HG03432 (cell line): Measurements from ENCODE around the gene TOMM5.

ENCODE experiments used
- ATAC-seq: cut with Tn5 transposase; IDR thresholded peaks from one replicate; pipeline ENCODE4 v1.9.1; 2021; ENCODE audit warnings: mild to moderate bottlenecking, moderate library complexity; ENCODE audit not compliant: unreplicated experiment

The TOMM5 gene

DNA sequence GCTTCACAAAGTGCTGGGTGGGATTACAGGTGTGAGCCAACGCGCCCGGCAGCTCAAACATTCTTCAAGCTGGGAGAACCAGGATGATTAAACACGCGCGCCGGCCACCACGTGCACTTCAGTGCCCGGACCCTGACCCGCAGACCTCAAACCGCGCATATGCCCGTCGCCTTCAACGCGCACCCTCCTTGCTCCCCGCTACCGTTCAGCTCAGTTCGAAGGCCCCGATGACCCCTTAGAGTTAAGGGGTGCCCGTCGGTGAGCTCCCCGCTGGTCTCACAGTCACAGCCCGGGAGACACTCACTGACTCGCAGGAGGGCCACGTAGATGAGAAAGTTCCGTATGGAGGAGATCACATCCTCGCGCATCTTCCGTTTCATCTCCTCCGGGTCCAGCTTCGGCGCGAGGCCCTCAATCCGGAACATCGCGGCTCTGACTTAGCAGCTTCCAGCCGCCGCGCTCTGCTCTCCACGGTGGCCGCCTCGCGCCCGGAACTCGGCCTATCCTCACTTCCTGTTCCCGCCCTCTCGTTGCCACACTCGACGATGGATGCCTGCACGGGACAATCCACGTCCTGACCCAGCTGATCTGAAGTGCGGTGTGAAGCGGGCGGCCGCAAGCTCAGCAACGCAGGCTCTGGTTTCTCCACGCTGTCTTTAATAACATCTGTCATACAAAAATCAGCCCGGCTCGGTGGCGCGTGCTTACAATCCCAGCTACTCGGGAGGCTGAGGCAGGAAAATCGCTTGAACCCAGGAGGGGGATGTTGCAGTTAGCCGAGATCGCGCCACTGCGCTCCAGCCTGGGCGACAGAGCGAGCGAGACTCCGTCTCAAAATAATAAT, at the start of gene TOMM5:
Gene TOMM5, minus strand, starts transcription at position 490 of the 844 bp plus-strand sequence. Its CDS starts 65 bp downstream, at position 425.
- peak; percentile 91 for ATAC-seq

DNA sequence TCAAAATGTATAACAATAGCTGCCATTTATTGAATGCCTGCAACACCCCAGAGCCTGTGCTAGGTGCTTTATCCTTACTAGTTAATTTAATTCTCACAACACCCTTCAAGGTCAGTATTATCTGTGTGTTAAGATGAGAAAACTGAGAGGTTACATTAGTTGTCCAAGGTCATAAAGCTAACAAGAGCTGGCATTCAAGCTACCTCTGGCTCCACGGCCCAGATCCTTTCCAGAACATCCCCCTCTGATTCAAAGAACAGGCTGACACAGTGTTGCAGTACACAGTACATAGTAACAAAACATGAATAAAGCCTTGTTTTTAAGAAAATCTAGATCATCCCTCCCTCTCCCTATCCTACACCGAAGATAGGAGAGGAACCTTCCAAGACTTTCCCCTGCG, 48.9 kb upstream of the TOMM5 start:
- ATAC-seq: no peak

DNA sequence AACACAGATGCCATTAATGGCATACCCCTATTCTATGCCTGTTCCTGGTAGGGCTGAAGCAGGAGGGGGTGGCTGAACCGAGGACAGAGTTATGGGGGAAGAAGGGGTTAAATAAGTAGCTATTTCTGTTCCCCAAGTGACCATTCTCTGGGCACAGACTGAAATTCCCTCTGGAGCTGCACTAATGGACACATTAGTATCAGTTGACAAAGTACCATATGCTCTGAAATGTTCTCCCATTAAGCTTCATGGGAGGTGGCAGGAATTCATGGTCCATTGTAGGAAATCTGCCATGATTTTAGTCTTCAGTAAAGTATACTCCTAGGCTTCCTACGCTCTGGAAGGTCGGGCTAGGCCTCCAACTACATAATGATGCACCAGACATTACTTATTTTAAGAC, 47.8 kb upstream of the TOMM5 start:
- ATAC-seq: no peak

DNA sequence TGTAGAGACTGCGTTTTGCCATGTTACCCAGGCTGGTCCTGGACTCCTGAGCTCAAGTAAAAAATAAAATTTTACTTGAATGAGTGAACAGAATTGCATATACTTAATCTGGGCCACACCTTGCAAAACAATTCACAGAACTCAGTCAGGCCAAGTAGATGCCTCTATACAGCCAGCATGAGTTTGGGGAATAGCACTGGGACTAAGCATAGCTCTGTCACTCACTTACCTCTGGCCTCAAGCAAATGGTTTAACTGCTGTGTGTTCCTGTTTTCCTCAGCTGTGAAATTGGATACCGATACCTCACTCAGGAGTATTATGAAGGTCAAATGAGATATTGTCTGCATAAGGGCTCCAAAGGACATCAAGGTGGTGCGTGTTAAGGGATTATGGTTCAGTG, 47.4 kb upstream of the TOMM5 start:
- no peak for ATAC-seq

DNA sequence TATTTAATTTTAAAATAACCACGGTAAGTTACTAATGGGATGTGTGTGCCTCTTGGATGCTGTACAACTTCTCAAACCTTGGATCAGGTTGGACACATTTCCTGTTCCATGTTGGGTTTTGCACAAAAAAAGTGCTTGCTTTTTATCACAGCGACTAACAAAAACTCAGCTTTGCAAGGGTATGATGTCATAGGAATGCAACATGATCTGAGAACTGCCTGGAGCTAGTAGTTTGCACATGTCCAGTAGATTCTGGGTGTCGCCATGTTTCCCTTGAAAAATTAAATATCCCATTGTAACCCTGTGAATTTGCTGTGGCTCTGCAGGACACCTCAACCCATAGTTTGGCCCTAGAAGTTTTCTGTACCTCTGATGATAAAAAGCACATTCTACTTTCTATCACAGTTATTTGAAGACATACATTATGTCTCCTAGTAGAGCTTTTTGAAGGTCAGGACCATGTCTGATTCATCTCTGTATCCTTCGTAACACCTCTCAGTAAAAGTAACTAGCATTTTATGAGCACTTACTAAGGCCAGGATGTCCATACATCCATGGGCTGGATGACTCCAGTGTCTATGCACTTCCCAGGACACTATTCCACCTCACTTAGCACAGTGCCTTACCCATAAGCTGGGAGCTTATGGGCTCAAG, 46.8 kb upstream of the TOMM5 start:
- ATAC-seq: no peak

DNA sequence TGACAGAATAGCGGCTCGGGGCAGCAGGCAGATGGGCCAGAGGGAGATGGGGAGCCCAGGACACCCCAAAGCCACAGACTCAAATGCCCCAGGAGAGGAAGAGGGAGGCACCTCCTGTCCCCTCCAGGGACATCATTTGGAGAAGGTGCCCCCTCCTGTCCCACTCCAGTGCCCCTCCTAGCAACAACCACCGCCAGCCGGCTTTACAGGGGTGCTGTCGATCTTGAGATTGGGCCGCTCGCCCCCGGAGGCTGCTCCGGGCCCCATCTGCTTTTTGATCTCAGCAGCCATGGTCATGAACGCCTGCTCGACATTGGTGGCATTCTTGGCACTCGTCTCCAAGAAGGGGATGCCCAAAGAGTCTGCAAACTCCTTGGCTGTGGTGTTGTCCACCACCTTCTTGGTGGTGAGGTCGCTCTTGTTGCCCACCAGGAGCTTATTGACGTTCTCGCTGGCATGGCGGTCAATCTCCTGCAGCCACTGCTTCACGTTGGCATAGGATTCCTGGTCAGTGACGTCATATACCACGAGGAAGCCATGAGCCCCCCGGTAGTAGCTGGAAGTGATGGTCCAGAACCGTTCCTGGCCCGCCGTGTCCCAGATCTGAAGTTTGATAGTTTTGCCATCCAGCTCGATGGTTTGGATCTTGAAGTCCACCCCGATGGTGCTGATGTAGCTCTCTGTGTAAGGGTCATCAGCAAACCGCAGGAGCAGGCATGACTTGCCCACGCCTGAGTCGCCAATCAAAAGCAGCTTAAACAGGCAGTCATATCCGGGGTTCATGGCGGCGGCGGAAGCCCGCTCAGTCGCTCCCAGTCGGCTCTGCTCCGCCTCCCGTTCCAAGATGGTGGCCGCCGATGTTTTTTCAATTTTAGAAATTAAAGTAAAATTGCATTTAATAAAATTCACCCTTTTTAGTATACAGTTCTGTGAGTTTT, 44.4 kb upstream of the TOMM5 start:
- no peak for ATAC-seq

DNA sequence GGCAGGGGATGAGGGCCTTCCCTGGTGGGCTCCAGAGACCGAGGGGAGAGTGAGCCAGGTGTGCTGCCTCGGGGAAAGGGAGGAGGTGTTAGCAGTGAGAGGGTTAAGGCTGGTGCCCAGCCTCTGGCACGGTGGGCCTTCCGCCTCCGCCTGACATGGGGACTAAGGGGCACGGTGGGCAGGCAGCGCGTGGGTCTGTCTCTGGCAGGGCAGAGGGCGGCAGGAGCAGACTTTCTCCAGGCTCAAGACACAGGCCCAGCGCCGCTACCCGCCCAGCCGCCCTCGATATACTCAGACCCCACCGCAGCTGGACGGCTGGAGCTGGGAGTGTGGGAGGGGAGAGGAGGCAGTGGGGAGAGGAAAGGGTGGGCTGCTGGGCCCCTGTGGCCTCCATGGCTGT, 43.4 kb upstream of the TOMM5 start:
- ATAC-seq: no peak

DNA sequence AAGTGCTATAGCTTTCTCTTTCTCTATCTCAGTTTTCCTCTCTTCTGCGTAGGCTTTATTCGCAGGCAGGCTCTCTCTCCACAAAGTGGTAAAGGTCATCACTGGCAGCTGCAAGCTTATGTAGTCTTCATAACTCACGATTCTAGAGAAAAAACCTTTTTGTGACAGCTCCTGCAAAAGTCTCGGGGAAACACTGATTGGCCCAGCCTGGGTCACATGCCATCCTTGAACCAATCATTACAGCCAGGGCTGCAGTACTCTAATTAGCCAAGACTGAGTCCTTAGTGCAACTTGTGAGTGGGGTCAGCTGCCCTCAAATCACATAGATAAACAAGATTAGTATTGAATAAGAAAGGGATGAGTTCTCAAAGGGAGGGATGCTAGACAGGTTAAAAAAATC, 40.1 kb upstream of the TOMM5 start:
- no peak for ATAC-seq

DNA sequence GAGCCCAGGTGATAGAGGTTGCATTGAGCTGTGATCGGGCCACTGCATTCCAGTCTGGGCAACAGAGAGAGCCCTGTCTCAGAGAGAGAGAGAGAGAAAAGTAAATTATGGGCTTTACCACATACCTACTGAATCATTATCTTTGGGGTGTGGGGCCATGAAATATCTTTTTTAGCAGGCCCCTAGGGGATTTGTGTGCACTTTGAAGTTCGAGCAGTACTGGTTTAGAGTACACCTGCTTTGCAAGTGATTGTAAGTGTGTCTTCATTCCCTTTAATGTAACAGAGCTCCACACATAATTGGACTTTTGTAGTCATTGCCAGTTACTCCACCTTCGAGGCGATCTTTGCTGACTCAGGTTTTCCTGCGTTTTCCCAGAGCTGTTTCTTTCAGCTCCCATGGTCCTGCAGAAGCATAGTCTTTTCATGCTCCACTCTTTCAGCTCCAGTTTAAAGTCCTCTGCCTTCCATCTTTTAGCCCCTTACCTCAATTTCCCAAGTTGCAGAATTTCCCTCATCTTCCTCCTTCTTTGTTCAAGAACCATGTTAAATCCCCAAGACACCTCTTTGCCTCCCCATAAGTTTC, 34.4 kb upstream of the TOMM5 start:
- no peak for ATAC-seq

DNA sequence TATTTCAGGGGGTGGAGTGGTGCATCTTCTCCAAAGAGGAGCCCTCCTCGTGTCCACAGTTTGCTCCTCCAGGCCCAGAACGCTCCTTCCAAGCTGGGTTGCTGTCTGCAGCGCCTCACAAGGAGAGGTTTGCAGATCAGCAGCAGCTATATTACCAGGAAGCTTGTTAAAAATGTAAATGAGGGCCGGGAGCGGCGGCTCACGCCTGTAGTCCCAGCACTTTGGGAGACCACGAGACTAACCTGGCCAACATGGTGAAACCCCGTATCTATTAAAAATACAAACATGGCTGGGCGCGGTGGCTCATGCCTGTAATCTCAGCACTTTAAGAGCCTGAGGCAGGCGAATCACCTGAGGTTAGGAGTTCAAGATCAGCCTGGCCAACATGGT, 33.4 kb upstream of the TOMM5 start:
- ATAC-seq: no peak

DNA sequence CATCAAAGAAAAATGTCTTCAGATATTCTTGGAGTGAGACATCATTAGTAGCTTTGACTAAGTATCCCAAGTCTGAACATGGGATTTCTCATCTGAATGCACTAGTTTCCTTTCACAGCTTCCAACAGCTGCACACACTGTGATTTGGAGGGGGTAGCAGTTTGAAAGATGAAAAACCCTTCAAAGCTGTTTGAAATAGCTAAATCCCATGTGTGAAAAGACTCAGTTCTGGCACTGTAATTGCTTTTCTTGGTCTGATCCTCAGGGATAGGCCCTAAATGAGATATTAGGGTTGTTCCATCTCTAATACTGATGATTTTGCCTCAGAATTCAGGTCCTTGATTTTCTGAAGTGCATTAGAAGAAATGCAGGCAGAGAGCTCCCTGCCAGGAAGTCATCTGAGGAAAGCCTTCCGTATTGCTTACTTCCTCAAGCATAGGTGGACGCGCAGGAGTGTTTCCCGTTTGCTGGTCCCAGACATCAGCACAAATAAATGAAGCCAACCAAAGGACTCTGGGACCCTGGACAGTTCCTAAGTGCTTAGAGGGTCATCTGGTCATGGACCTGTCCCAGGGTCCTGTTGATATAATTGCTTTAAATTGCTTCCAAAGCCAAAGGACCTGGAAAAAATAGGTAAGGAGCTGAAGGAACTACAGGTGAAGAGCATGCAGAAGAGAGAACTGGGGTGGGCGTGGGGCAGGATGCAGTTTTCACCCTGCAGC, 32.8 kb upstream of the TOMM5 start:
- no peak for ATAC-seq

DNA sequence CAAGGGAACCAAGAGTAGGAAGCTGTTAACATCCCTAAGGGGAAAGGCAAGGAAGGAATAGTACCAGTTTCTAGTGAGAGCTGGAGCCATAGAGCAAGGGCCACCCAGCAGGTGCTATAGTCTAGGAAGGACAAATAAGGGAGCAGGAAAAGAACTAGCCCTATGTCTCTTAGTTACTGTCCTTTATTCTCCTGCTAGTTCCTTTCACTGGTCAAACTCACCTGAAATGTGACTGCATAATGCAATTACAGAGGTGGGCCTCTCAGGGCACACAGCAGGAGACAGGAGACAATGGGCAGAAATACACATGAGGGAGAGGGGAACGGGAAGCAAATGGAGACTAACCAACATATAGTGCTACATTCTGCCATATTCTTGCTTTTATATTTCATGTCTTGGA, 31.7 kb upstream of the TOMM5 start:
- no peak for ATAC-seq

DNA sequence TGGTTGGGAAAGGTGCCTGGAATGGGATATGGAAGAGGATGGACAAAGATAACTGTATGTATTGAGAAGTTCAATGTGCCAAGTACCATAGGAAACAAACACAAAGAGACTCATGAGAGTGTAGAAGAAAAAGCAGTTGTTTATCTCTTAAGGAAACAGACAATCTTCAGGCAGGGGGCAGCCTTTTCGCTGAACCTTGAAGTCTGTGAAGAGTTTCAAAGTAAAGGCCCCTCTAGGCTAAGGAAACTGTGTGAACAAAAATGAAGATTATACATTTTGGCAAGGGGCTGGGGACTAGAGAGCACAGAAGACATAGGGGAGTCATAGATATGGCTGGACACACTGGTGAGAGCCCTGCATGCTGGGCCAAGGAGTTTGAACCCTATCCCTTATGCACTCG, 30.9 kb upstream of the TOMM5 start:
- no peak for ATAC-seq

DNA sequence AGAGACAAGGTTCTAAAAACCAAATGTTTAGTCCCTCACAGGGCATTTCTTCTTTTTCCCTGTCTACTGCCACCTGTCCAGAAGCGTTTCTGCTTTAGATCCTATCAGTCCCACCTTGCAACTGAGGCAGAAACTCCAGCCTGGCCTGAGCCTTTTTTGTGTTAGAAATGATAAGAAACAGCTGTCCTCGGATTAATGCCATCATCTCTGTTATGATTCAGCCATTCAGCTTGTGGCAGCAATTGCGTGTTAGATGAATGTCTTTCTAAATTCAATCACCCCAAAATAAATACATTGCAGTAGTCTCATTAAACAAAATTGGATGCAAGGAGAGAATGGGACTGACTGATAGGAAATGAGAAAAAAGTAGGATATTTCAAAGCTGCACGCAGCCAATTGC, 30.1 kb upstream of the TOMM5 start:
- no peak for ATAC-seq

DNA sequence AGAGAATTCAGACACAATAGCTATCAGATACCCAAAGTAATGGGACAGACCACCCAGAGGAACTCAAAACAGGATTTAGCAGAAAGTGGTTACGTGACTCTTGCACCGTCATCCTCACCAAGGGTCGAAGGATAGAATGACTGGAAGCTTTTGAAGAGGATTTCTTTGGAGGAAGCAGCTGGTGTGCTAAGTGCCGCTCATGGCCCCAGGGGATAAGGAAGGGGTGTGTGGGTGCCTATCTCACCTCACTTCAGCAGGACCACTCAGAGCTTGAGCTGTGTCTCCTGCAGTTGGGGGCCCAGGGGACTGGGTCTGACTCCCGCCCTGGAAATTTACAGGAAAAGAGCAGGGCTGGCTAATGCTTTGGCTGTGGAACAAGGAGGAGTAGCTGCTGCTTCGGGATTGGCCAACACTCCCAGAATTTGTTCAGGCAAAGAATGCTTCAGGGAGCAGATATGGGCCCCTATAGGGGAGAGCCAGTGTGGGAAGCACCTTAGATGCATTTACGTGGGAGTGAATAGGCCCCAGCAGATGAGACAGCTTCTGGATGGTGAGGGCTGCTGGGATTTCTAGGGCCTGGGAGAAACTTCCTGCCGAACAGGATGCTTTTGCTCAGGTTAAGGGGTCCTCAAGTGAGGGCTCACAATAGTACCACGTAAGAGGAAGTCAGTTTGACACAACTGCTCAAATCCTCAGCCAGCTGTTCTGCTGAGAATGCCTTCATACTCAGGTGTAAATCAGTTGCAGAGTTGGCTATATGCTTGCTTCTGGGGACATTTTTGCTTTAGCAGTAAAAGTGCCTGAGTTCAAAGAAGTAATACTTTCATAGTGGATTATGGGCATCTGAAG, 29.1 kb upstream of the TOMM5 start:
- no peak for ATAC-seq

DNA sequence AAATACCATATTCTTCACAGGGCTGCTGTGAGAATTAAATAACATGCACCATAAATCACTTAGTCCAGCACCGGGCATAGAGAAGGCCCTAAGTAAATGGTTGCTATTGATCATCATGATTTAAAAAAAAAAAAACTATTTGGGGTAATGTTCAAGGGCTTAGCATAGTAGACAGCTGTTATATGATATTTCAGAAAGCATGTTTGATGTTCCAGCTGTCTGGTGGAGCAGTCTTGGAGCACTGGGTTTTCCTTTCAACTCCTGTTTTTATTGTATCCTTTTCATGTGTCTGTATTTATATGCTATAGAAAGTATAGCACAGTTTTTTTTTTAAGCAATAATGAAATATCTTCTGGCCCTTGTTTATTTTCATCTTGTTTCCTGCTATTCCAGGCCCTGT, 28.0 kb upstream of the TOMM5 start:
- ATAC-seq: no peak

DNA sequence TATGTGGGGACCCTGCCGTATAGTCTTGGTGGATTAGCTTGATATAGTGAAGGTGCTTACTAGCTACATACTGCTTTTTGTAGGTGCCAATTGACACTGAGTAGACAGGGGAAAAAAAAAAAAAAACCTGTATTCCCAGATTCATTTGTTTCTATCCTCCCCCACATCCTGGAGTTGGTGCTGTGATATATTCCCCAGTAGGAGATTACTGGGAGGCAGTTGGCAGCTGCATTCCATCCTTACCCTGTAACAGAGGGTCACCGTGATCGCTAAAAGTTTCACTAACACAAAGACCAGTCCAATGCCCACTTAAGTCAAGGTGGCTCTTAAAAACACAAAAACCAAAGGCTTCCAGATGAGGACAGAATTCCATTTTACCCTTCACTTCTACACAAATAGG, 27.4 kb upstream of the TOMM5 start:
- ATAC-seq: no peak

DNA sequence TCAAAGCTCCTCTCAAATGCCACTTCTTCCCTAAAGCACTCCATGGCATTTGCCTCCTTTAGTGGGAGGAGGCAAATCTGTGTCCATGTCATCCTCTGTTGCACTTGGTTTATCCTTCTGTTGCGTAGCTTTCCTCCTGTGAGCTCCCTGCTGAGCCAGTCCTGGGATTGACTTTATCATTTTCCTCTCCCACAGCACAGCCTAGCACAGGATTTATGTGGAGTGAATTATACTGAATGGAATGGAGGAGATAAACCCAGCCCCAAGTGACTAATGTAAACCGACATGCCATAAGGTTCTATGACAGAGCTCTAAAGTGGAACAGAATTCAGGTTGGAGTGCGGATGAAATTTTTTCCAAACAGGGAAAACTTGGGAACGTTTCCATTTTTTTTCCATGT, 26.4 kb upstream of the TOMM5 start:
- ATAC-seq: no peak

DNA sequence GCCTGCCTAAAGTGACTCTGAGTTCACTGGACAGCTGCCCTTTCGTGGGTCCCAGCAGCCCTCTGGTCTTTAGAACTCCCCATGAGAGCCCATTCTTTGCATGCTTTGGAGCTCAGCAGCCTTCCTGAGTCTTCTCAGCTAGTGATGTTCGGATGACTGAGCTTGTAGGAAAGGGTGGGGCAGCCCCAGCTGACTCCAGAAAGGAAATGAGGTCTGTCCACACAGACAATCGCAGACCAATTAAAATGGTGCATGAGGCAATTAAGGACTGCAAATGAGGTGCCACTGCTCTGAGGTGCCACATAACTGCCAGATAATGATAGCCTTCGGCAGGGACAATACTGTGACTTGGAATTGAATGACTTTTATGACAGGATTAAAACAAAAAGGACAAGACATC, 25.4 kb upstream of the TOMM5 start:
- no peak for ATAC-seq

DNA sequence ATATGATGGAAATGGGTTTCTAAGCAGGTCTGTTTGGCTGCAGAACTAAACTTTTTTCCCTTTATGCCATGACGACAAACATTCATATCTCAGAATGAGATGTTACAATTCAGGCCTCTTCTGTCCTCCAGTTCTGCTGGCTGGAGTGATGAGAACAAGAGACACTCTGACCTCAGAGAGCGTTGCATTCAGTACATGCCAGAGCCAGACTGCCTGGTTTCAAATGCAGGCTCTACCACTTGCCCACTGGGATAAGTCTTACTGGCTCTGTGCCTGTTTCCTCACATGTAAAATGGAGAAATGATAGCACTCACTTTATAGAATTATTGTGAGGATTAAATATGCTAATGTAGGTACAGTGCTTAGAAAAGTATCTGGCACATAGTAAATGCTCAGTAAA, 24.8 kb upstream of the TOMM5 start:
- ATAC-seq: no peak
